GM19238 (cell line): ENCODE measurements around the gene SPRED2.

Experiments
- DNase-seq: peaks from one replicate; pipeline ENCODE4 v3.0.0; 2011; ENCODE audit warnings: low spot score; ENCODE audit not compliant: insufficient read length

Gene SPRED2

DNA sequence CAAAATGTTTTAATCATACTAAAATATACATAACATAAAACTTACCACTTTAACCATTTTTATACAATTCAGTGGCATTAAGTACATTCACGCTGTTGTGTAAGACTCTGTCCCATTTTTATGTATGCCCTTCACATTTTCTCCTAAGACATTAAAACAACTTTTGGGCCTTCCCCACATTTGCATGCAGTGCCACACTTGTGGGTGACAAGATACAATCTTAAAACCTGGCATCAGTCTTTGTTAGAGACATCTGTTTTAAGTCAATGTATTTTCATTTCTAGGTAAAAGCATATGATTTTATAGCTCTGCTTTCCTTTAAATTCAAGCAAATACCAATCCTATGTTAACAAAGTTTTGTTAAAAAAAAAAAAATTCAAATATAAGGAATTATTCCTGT is 17.3 kb downstream of the SPRED2 start:
- DNase-seq = no peak

DNA sequence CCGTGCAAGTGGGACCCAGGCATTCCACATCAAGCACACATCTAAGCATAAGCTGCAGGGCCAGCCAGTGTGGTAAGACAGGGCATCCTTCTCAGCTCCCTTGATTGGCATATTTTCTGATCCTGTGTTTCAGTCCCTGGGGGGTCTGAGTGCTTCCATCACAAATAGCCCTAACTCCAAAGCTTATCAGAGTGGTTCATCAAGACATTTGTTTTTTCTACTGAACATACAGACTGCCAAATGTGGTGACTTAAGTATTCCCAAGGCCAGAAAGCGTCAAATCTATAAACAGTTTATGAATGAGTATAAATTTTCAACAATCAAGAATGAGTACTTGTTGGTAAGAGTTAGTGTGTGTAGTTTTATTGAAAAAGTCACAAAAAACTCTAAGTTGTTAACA is 18.8 kb downstream of the SPRED2 start:
- no peak for DNase-seq

DNA sequence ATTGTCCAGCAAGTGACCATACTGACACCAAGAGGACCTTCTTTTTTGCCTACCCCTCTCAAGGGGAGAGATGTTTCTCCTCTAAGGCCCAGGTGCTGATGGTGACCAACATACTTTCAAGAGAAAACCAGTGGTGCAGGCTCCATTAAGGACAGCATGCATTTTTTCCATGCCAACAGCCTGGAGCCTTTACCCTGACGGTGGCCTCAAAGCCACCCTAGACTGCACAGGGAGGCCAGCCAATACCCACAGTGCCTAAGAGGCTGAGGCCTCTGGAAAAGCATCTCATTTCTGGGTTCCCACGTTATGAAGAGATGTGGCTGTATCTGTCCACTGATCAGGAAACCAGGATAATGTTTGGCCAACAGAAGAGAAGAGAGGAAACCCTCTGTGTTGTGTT is 19.3 kb downstream of the SPRED2 start:
- DNase-seq = no peak

DNA sequence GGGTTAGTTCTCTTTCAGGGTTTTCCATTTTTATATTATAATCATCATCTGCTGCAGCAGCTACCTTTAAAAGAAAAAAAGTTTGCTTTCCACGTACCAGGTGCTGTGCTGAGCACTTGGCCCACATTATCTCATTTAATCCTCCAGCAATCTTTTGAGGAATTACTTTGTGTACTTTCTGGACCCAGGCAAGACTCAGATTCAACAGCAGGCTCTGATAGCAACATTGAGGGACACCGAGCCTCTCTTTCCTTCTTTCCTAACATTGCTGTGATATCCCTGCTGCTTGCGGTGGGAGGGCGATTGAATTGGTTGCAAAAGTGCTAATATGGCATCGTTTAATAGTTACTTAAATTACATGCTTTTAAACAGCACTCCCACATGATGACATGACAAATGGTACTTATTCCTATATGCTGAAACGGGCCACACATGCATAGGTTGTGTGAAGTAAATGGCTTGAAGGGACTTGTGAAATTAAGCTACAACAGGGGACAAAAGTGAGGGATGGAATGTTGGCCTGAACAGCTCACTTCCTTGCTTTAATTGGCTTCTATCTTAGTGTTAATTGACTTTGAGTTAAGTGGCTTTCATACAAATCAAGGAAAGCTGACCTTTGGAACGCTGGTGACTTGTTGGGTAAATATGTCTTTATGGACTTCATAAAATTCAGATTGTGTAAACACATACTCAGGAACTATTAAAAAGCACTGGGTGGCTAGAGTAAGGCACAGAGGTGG is 21.2 kb downstream of the SPRED2 start:
- DNase-seq = no peak

DNA sequence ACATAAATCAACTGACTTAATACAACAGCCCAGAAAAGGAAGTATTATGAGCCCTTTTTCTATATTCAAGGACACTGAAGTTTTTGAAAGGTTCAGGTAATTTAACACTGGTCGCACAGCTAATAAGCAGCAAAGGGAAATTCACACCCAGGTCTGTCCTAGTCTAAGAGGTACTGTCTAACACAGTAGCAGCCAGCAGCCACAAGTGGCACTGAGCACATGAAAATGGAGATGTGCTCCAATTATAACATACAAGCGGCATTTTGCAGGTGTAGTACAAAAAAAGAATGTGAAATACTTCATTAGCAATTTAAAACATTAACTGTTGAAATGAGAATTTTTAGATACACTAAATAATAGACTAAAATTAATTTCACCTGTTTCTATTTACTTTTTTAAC is 23.4 kb downstream of the SPRED2 start:
- DNase-seq = no peak

DNA sequence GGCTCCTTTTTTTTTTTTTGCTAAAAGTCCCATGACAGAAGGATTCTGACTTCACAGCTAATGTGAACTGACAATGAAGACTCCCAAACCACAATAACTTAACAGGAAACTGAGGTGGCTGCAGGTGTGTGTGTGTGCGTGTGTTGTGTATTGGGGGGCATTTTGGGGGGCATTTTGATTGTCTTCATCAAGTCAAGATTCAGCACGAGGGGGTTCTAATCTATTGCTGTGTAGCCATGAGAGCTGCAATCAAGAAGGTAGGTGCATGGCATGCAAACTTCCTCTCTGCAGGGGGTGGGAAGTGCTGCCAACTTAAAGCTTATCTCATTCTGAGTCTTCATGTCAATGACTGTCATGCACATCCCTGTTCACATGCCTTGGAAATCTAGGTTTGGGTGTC is 25.2 kb downstream of the SPRED2 start:
- no peak for DNase-seq

DNA sequence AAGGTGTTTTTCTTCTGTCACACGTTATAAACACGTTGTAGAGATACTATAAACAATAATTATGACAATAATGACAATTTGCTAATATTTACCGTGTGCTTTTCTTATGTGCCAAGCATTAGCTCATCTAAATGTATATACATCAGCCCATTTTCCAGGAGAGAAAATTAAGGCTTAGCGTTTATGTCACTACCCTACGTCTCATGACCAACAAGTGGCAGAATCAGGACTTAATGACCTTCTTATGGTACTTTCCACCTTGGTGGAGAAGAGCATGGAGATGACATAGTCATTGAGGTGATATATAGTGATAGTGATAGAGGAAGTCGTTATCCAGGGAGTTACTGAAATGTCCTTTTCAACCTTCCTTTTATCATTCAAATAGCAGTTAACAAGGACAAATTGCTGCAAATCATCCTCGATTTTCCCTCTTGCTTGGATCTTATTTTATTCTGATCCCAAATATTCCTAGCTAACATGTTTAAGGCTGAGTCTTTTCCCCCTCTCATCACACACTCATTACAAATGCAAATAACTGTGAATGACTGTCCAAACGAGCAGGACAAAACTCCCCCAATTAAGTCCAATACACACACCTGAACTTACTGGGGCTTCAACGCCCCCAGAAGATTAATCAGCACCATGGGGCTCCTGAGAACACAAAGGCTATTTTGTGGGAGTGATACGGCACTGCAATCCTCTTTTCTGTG is 27.3 kb downstream of the SPRED2 start:
- no peak for DNase-seq

DNA sequence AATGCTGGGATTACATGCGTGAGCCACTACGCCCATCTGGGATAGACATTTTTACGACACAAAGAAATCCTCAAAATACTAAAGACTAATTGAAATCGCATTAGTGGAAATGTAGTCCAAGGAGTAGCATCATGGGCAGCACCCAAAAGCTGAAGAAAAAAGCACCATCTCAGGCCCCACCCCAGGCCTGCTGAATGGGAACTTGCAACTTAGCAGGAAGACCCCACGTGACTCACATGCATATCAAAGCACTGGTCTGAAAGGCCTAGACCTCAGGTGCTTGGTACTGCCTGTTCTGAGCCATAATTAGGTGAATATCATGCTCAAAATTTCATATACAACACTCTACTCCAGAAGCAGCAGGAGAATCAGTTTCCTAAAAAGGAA is 28.9 kb downstream of the SPRED2 start:
- no peak for DNase-seq

DNA sequence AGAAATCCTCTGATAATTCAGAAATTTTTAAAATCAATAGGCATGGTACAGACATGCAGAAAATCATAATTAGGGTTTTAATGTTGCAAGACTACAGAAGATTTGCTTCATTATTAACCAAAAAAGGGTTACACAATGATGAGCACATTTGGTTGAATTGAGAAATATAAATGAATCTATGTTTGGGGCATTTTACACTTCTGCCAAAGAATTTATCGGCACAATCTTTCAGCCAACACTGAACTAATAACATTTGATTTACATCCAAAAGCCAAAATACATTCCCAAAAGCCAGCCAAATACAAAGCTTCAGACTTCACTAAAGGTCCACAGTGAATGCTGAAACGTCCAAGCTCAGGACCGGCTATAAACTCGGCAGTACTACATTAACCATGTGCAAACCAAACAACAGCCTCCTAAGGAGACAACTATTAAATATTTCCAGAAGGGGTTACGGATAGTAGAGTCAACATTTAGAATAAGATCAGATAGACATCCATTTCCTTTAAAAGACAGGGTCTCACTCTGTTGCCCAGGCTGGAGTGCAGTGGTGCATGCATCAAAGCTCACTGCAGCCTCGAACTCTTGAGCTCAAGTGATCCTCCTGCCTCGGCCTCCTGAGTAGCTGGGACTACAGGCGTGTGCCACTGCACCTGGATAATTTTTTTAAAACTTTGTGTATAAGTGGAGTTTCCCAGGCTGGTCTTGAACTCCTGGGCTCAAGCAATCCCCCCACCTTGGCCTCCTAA is 29.4 kb downstream of the SPRED2 start:
- DNase-seq = no peak

DNA sequence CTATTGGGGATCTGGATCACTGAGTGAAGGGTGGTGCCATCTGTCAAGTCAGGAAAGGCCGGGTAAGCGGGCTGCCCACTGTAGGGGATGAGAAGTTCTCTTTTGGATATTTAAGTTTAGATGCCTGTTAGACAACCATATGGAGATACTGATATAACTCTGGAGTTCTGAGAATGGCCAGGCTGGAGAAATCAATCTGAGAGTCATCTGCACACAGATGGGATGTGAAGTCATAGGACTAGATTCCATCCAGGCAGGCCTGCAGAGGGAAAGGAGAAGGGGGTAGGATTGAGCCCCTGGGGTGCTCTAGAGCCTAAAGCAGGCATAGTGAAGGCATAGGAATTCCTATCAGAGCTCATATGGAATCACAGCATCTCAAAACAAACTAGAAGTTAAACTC is 30.1 kb downstream of the SPRED2 start:
- no peak for DNase-seq

DNA sequence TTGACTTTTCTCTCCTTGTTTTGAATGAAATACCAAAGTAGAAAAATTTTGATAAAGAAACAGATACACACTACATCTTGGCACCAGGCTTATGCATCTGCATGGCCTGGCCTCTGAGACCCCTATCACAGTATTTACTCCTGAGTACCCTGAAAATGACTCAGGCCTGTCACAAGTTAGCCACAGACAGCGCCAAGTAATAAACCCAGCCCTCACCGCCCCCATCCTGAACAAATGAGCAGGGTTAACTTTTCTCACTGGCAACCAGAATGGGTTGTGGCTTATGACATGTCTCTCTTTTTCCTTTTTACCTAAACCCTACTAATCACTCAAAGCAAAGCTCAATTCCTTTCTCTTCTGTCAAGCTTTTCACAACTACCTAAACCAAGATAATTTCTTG is 35.3 kb downstream of the SPRED2 start:
- no peak for DNase-seq

DNA sequence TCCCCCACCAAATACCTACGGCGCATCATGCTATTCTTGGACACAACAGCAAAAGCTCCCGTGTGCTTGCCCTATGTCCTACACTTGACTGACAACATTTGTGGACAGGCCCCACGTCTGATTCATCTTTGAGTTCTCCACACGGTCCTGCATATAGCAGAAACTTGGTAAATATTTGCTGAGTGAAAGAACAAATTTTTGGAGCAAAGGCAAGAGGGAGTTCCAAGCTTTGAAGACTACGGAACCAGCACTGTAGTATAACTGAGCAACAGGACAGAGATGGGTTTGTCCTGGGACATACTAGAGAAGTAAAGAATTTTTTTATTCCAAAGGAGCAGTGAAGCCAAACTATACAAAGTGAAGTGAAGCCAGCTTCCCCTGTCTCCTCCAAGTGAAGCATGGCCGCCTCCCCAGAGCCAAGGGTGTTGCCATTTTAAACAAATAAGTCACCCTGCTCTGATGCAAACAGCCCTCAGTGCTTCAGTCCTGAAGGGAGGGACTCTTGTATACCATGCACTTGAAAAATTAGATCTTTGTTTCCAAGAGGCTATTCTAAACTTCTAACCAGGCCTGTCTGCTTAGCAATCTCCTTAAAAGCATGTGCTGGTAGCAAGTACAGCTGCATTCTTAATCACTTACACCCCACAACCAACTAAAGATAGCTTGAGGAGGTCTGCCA is 35.9 kb downstream of the SPRED2 start:
- DNase-seq = no peak

DNA sequence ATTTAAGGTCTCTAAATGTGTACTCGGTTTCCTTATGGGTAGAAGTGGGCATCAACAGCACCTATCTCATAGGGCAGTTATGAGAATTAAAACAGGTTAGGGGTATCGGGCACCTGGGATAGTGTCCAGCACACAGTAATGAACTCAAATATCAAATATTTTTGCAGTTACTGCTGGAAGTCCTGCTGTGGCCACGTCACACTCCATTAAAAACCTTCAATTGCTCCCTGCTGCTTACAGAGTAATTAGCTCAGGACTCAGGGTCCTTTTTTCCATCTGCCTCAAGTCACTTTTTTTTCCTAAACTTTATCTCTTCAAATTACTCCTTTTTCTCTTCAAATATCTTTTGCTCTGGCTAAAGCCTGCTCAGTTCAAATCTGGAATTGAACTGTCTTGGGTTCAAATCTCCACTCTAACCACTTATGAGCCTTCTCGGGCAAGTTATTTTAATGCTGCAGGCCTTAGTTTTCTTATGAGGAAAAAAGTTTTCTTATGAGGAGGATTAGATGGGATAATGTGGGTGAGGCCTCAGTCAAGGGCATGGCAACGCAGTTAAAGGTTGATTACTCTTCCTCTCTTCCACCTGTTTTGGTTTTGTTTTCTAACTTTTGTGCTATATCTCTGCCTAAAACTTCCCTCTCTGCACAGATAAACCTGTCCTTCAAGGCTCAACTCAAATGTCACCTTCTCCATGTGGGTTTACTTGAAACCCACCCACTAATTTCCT is 36.6 kb downstream of the SPRED2 start:
- no peak for DNase-seq

DNA sequence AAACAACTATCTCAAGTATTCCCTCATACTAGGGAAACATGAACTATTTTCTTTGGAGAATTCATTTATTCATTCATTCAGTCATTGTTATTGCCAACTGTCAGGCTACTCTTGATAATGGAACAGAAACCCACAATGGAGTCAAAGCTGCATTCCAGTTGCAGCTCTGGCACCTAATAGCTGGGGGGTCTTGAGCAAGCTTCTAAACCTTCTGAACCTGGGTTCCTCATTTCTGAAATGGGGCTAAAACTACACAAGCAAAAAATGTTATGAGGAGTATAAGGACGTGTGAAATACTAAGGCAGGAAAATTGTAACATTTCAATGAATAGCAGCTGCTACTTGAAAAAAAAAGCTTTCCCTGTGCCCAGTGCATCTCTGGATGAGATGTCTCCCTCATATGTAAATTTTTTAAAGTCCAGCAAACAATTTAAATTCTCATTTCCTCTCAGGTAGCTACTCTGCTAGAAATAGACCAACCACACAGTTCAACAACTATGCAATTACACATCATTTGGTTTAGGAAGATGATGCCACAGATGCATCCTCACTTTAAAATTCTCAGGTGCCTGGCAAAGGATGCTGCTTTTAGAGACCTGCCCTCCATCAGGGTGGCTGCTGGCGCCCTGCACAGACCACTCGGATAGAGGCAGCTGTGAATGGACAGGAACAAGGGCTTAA is 38.5 kb downstream of the SPRED2 start:
- DNase-seq = no peak

DNA sequence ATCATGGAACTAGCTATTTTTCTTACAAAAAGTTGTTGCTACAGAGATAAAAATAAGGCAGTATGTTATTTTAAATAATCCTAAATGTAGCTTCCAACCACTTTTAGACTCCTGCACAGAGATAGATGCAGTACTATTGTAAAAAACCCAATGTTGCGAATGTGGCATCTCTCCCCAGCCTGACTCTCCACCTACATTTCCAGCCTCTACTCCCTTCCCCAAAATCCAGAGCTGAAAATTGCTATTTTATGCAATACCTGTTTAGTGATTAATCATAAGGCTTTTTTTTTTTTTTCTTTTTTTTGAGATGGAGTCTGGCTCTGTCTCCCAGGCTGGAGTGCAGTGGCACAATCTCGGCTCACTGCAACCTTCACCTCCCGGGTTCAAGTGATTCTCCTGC is 39.4 kb downstream of the SPRED2 start:
- DNase-seq = no peak

DNA sequence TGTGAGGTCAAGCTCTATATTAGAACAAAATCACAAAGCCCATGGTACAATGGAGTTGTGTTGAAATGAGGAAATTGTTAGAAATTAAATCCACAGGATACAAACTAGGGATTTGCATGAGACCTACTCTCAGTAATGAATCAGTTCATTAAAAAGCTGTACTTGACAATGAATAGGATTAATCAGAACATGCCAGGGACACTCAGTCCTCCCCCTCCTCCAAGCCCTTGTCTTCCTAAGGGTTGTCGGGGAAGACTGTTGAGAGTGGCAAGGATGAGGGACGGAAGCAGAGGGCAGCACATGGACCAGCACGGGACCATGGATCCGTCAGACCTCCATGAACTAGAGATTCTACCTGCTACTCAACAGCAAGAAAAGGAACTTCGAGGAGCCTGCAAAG is 39.8 kb downstream of the SPRED2 start:
- DNase-seq = no peak

DNA sequence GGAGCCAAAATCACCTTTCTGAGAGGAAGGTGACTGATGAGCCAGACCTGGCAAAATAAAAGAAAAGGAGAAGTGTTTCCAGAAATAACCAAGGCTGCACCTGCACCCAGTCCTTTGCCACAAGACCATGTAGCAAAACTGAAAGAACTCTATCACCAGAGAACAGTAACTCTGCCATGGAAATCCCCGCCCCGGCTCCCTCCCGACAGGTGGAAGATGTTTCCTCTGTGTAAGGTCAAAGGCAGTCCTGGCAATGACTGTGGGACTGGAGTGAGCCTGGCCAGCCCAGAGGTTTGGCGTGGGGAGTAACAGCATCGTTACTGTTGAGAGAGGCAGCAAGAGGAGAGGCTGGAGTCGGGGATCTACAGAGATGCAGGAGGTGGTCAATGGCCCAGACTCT is 42.3 kb downstream of the SPRED2 start:
- peak; percentile 49 for DNase-seq

DNA sequence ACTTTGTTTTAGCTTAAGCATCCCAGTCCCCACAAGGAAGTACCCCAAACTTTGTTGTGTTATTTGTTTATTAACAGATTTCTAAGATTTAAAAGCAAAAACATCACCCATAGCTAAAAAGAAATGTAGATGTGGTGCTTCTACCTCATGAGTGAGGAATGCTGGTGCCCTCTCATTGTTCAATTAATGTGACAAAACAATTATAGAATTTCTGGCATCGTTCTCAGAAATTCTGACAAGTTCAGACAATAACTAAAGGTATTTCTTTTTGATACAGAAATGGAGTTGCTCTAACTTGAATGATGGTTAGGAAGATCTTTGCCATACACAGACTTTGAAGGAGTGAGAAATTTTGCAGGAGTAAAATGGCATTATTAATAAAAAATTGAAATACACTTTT is 42.9 kb downstream of the SPRED2 start:
- DNase-seq = no peak

DNA sequence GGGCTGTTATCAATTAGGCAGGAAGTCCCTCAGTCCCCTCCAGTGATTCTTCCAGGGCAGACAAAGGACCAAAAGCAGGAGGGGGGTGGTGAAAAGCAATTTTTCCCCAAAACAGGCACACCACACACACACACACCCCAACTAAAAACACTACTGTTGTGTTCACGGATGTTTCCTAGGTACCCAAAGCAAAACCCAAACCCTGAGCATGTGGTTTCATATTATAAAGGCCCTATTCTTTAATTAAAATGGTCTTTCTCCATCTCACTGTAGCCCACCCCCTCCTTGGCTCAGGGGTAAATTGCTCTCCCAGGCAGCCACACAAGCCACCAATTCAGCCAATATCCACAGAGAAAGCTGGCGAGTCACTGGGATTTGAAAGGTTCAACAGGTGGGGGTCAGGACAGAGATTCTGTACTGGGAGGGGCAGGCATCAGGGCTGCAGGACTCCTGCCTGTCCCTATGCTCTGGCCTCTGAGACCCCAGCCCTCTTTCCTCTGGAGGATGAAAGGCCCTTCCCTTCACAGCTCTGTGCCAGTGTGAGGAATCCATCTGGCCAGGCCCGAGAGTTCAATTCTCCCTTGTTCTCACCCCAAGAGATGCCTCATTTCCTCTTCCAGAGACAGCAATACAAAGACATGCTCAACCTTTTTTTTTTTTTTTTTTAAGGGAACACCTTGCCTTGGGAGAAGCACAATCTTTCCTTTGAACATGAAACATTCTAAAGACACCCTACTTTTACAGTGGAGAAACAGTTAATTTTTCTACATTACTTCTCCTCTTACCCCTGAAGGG is 43.6 kb downstream of the SPRED2 start:
- DNase-seq = no peak

DNA sequence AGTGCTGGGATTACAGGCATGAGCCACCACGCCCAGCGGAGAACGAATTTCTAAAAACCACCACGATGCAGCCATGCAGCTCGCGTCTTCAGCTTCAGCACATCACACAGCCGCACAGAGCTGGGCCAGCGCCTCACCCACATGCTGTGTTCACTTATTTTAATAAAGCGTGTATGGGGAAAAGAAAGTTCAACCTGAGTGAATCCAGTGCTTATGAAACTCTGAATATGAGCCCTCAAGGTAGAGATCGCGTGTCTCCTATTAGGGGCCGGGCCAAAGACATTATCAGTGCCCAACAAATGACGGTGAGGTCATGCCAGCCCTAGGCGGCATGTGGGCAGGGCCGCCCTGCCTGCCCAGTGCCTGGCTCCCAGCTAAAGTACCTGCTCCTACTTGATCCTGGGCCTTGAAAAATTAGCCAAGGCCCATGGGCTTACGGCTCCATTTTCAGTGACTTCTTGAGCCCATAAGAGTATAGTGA is 44.3 kb downstream of the SPRED2 start:
- DNase-seq = peak; percentile 48
